ENCODE data around the gene CEACAM19.

GRCh38 chr19:44661904-44662303, 9.4 kb upstream of the CEACAM19 start:
- TF ChIP-seq GATA2 (IDR thresholded peaks at IDR 0.05; ENCODE audit: low read depth, low read length), result peak; percentile 50; the same call in 1 of the 2 replicates
- TF ChIP-seq GATA3 (IDR thresholded peaks at IDR 0.05; ENCODE audit: low read depth, low read length), result no peak

Measured in SH-SY5Y (cell line).